Osteoblast (primary cell): ENCODE data around the gene CELF2. TPM values are rescaled to one million over a fixed set of nuclear protein-coding genes. Genes with fewer than 3 reads are reported as not detected.

ENCODE experiments used
- DNase-seq: peaks from one replicate; pipeline ENCODE4 v3.0.0; 2011; ENCODE audit warnings: low spot score, mixed read lengths; ENCODE audit not compliant: insufficient read length; ENCODE audit errors: missing footprints
- H2AFZ ChIP-seq: 2 replicates; pipeline ENCODE4 v1.6.0; 2011; ENCODE audit warnings: mild to moderate bottlenecking, low read length
- H3K27ac ChIP-seq: 2 replicates; pipeline ENCODE4 v1.5.1; 2011; ENCODE audit warnings: mild to moderate bottlenecking, low read depth, low read length, moderate library complexity
- H3K27me3 ChIP-seq: 2 replicates; pipeline ENCODE4 v1.6.0; 2012; ENCODE audit warnings: mild to moderate bottlenecking, control low read depth, inconsistent platforms, low read length, moderate library complexity; ENCODE audit not compliant: insufficient read depth
- H3K36me3 ChIP-seq: 2 replicates; pipeline ENCODE4 v1.5.1; 2011; ENCODE audit warnings: mild to moderate bottlenecking, low read length, control low read depth, moderate library complexity; ENCODE audit not compliant: insufficient read depth
- H3K4me1 ChIP-seq: 2 replicates; pipeline ENCODE4 v1.5.1; 2011; ENCODE audit warnings: mild to moderate bottlenecking, low read length, control low read depth, moderate library complexity; ENCODE audit not compliant: insufficient read depth
- H3K4me2 ChIP-seq: 2 replicates; pipeline ENCODE4 v1.6.0; 2011; ENCODE audit warnings: mild to moderate bottlenecking, low read length; ENCODE audit not compliant: insufficient read depth
- H3K4me3 ChIP-seq: fragments of 200-600 bp; sonication (generic); 3 replicates; pipeline ENCODE4 v1.5.1; 2012; ENCODE audit warnings: mild to moderate bottlenecking, low read length, inconsistent platforms; ENCODE audit not compliant: insufficient read depth
- H3K79me2 ChIP-seq: 2 replicates; pipeline ENCODE4 v1.6.0; 2012; ENCODE audit warnings: mild to moderate bottlenecking, low read length, control low read depth, inconsistent platforms; ENCODE audit not compliant: insufficient read depth
- H3K9me3 ChIP-seq: 2 replicates; pipeline ENCODE4 v1.5.1; 2011; ENCODE audit warnings: low read depth, low read length, control low read depth
- H4K20me1 ChIP-seq: 2 replicates; pipeline ENCODE4 v1.6.0; 2012; ENCODE audit warnings: mild to moderate bottlenecking, low read length, control low read depth; ENCODE audit not compliant: insufficient read depth
- CTCF ChIP-seq: IDR thresholded peaks from 2 replicates; pipeline ENCODE4 v1.5.1; 2011; ENCODE audit warnings: mild to moderate bottlenecking, low read depth, low read length, moderate library complexity; ENCODE audit errors: extremely low read depth
- total RNA-seq: library from RNA; depleted of rRNA; stranded (reverse); fragments of >200 nt; gene quantifications from 2 replicates; pipeline ENCODE4 v1.2.3, GENCODE V29; 2012

CELF2 gene
- total RNA-seq, 1 donor: 7.6 TPM

- Histone ChIP-seq H3K27ac (no peak overlapping the region), H2AFZ (no peak overlapping the region), H3K9me3 (no peaks in the 10 kb centered on the region), H3K79me2 (no peaks in the 10 kb centered on the region), H3K4me1 (no peaks in the 10 kb centered on the region), H3K27me3 (no peaks in the 10 kb centered on the region), H4K20me1 (no peaks in the 10 kb centered on the region), H3K36me3 (no peaks in the 10 kb centered on the region), H3K4me2 (no peak overlapping the region), H3K4me3 (no peak overlapping the region)
- DNase-seq: no peak
- no peak for TF ChIP-seq CTCF
Measured at GRCh38 chr10:11057994-11058393, 40.3 kb downstream of the CELF2 start.

DNA sequence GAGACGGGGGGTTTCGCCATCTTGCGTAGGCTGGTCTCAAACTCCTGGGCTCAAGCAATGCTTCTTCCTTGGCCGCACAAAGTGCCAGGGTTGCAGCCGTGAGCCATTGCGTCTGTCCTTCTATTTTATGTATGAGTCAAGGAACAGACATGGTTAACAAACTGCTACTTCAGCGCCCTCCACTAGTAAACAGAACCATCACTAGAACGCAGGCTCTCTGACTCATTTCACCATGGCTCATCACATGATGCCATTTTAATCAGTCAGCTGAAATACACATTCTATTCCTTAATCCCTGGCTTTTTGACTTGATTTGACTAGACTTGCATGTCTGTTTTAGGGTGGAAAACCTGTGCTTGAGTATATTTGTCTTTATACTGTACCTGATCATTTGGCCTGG, 41.3 kb downstream of the CELF2 start:
- Histone ChIP-seq H3K27ac (no peak overlapping the region), H3K27me3 (no peaks in the 10 kb centered on the region), H3K4me1 (no peaks in the 10 kb centered on the region), H3K4me3 (no peak overlapping the region), H3K9me3 (no peaks in the 10 kb centered on the region), H3K4me2 (no peak overlapping the region), H2AFZ (no peak overlapping the region), H3K36me3 (no peaks in the 10 kb centered on the region), H4K20me1 (no peaks in the 10 kb centered on the region), H3K79me2 (no peaks in the 10 kb centered on the region)
- no peak for DNase-seq
- no peak for TF ChIP-seq CTCF

DNA sequence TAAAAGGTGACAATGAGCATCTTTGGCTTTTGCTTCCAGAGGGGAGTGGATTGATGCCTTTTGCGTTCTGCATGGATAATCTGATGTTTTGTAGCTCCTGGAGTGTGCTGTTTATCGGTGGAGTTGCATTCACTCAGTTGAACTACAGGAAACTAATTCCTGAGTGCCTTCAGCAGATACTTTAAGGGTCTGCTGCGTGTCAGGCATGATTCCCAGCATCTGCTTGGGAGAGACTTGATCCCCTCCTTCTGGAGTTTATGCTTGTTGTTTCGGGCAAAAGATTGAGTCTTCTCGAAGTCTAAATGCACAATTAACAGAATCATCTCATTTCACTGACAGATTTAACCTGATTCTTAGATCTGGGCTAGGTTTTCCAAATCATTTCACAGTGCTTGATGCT, 46.2 kb downstream of the CELF2 start:
- Histone ChIP-seq H3K27me3 (no peaks in the 10 kb centered on the region), H3K4me3 (no peak overlapping the region), H3K4me2 (no peak overlapping the region), H2AFZ (no peak overlapping the region), H4K20me1 (no peaks in the 10 kb centered on the region), H3K79me2 (no peaks in the 10 kb centered on the region), H3K9me3 (no peaks in the 10 kb centered on the region), H3K4me1 (no peaks in the 10 kb centered on the region), H3K36me3 (no peaks in the 10 kb centered on the region), H3K27ac (no peak overlapping the region)
- no peak for DNase-seq
- no peak for TF ChIP-seq CTCF

GRCh38 chr10:11064832-11065231, 47.2 kb downstream of the CELF2 start:
- H3K4me2 ChIP-seq: no peak overlapping the region
- no peaks in the 10 kb centered on the region for H3K79me2 ChIP-seq
- TF ChIP-seq CTCF: no peak
- H3K4me1 ChIP-seq: no peaks in the 10 kb centered on the region
- H3K9me3 ChIP-seq: no peaks in the 10 kb centered on the region
- no peak overlapping the region for H2AFZ ChIP-seq
- DNase-seq: no peak
- no peaks in the 10 kb centered on the region for H4K20me1 ChIP-seq
- no peaks in the 10 kb centered on the region for H3K27me3 ChIP-seq
- H3K4me3 ChIP-seq: no peak overlapping the region
- H3K36me3 ChIP-seq: no peaks in the 10 kb centered on the region
- H3K27ac ChIP-seq: no peak overlapping the region
